NCI-H1930 (cell line): Measurements from ENCODE around the gene ARHGAP15.

Experiments used
- DNase-seq, 2 experiments: peaks; one replicate each; lab custom pipeline; 2025; lab: John Stamatoyannopoulos, UW

The ARHGAP15 gene

DNA sequence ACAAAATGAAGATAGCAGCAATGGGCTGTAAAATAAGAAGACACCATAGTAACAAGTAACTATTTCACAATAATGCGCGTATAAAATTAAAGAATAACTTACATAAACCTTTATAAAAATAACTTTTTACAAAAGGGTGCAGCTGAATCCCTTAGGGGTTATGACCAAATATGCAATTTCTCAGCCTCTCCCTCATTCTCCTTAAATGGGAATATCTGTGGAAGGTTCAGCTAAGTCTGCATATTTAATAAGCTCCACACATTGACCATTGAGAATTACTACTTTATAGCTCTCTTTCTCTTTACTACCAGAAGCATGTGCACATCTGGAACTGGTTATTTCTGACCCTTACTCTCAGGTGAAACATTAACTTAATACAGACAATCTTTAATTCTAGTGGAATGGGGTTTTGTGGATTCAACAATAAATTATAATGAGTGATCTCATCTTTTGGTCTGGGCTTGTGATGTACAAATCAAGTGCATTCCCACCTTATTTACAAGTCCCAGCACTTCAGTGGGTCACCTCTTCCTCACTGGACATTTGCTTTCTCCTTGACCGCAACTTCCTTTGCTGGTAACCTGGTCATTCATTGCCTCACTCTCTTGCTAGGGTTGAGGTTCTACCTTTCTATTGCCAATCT is 15.7 kb downstream of the ARHGAP15 start:
- DNase-seq: no peak

DNA sequence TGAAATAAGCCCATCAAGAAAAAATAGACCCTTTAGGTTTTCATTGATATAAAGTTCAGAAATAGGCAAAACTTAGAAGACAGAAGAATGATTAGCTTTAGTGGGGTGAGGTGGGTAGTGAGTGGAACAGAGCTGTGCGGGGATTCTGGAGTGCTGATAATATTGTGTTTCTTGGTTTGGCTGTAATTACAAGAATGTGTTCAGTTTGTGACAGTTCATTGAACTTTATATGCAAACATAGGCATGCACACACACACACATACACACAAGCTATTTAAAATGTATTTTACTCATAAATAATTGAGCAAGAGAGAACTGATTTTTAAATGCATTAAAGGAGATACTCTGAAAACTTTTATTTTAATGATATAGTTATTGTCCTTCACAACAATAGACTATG is 17.1 kb downstream of the ARHGAP15 start:
- DNase-seq: no peak

DNA sequence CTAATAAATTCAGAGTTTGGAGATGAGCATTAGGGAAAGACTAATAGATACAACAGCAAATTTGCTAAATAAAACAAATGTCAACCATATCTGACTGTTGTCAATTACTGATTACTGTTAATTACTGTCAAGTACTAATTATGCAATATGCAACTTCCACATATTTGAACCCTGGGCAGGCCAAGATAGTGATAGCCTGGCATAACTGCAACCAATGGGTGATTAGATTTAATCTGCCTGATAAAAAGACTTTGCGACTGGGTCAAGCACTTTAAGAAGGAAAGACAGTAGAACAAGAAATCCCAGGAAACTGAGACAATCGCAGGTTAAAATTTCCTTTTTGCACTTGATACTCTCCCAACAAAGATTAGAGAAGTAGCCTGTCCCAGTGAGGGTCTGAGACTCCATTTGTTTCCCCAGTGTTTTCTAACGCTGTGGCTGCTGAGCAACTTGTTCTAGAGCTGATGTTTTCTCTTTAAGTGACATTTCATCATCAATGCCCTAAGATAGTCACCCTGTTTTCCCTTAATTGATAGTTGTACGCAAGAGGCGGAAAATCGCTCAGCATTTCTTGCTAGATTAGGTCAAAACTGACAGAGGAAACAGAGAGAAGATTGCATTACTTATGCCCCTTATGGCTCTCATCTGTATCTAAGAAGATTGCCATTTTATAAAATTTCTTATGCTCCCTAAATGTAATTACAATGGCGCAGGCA is 17.8 kb downstream of the ARHGAP15 start:
- DNase-seq: no peak

DNA sequence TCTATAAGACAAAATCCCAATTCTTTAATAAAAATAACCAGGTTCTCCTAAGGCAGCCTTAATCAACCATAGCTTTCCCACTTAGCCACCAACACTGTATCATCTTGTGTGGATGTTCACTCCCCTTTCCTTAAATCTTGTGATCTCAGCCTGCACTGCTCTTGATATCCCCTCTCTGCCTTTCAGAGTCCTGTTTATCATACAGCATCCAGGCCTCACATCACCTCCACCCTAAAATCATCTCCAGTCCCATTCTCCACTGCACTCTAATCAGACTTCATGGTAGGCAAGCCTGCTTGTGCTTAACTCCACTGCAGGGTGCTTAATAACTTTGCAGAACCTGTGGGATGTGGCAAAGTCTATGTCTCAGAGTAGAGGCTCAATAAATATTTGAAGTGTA is 18.8 kb downstream of the ARHGAP15 start:
- DNase-seq: no peak

DNA sequence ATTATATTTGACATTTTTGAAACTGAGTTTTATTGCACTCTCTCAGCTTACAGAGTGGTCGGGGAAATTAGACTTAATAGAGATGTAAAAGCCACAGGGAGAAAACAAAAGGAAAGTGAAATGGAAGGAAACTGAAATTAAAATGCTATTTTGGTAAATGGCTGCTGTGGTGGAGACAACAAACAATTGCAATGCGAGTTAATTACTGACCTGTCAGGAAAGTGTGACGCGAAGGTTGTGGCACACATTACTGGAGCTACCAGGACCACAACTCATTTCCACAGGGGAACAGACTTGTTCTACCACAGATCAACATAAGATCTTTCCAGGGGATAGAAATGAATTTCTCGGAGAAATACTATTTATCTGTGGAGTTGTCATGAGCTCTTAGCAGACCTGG is 19.5 kb downstream of the ARHGAP15 start:
- DNase-seq: no peak

DNA sequence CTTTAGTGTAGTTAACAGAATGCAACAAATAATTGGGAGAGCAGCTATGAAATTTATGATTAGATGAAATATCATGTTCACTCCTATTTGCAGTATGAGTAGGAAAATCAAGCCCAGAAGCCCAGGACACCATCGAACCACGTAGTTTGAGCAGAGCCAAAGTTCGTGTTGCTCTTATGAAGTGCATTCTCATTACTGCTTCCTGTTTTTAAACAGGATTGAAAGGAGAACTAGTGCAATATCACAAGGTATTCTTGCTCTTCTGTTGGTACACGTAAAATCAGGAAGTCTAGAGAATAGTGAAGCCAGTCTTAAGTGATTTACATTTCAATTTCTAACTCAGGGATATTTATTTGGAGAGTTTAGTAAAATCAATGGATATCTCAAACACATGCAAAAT is 21.1 kb downstream of the ARHGAP15 start:
- DNase-seq: no peak

DNA sequence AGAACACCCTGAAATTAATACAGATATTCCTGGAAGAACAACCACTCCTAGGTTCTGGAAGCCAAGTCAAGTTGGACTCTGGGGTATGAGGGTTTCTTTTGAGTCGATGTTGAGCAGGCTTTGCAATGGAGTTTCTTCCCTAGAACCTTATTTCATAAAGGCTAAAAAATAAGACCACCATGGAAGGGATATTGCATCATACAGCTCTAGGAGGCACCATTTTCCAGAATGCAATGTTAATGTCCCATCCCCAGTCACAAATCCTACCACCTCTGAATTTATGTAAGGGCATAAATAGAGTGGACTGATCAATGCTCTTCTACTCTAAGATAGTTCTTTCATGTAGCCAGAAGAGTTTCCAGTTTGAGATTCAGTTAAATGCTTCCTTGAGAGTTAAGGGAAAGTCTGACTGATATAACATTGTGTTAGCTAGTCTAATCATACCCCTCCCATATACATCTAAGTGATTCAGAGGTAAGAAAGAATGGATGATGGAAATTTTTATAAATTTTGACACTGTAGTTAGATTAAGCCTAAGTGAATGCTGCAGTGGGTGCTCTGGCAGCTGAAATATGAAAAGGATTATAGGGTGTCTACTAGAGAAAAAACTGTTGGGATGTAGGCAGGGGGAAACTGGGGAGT is 22.0 kb downstream of the ARHGAP15 start:
- DNase-seq: no peak

DNA sequence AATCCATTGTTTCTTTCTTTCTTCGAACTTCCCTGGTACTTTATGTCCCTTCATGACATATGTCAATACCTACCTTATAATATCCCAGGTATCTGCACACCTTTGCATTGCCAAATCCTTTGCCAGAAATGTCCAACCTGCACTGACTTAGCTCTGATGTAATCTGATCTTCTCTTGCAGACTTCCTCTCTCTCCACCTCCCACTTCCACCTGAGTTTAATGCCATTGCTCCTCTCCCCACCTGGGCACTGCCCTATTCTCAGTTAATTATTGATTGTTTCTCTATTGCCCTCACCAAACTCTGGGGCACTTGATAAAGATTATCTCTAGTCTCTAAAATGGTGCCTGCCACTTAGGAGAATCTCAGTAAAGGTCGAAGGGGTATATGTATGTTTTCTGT is 23.0 kb downstream of the ARHGAP15 start:
- DNase-seq: no peak

DNA sequence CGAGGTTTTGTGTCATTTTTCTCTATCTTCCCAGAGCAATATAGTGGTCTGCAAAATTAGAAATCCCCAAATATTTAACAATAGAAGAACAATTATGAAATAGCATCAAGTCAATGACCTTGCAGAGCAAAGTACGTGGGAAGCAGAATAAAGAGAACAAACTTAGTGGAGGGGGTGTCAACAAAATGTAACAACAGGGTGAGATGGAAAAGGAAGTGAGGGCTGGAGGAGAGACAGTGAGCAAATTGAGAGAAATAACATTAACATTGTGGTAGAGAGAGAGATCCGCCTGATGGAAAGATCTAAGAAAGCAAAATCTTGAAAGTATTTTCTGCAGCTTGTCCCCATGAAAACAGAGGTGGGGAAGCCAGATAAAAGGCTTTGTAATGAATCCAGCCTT is 23.4 kb downstream of the ARHGAP15 start:
- DNase-seq: no peak

DNA sequence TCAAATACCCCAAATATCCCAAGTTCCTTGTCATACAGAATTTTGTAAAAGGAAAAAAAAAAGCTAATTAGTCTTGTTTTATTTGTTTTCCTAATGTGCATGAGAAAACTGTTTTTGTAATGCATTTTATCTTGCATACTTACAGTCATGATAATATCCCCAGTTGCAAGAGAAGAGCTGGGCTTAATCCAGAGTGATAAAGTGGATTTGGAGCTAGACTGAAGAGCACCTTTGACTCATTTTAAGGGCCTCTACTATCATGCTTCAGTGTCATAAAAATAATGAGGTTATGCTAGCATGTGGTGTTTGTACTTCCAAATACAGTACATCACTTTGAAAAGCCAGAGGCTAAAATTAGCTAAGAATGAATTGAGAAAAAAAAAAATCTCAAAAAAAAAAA is 26.4 kb downstream of the ARHGAP15 start:
- no peak for DNase-seq

DNA sequence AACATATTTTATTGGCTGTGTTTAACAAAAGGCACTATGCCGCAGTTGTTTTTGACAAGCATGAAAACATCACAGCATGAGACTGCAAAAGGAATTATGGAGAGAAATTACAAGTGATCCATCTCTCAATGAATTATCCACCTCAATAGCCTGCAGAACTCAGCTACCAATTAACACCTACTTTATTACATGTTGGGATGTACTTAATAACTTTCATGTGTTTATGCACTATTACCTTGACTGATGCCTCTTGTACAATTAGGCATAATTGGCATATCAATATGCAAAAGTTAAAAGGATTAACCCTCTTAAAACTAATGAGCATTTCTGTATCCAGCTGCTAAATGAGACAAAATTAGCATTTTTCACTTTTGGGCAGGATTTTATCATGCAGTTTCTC is 27.8 kb downstream of the ARHGAP15 start:
- no peak for DNase-seq

DNA sequence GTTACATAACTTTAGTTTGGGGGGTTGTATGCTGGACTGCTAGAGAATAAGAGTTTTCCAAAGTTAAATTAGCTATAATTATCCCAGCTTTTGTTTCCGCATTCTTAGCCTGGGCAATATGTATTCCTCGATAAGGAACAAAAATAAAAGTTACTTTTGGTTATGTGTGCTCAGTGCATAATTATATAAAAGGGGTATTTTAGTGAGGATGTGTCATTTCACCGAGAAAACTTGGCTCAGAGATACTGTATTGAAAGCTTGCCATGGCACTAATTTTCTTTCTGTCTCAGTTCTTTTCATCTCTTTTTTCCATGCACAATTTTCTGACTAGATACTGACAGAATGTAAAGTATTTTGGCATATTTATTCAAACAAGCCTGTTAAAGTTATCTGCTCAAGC is 28.2 kb downstream of the ARHGAP15 start:
- no peak for DNase-seq

DNA sequence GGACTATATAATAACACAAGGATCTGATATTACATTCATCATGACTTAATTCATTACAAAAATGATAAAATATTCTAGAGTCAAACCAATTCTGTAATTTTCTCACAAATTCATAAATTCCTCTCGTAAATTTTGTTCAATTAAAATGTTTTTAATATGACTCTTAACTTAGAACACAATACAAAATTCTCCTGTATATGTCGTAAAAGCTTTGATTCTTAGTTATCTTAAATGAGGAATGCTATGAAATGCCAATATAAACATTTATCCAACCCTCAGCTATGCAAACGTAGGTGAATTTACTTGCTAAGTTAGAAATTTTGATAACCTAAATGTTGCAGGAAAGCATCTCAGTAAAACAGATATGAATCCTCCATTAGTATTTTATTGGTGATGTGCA is 28.9 kb downstream of the ARHGAP15 start:
- no peak for DNase-seq

DNA sequence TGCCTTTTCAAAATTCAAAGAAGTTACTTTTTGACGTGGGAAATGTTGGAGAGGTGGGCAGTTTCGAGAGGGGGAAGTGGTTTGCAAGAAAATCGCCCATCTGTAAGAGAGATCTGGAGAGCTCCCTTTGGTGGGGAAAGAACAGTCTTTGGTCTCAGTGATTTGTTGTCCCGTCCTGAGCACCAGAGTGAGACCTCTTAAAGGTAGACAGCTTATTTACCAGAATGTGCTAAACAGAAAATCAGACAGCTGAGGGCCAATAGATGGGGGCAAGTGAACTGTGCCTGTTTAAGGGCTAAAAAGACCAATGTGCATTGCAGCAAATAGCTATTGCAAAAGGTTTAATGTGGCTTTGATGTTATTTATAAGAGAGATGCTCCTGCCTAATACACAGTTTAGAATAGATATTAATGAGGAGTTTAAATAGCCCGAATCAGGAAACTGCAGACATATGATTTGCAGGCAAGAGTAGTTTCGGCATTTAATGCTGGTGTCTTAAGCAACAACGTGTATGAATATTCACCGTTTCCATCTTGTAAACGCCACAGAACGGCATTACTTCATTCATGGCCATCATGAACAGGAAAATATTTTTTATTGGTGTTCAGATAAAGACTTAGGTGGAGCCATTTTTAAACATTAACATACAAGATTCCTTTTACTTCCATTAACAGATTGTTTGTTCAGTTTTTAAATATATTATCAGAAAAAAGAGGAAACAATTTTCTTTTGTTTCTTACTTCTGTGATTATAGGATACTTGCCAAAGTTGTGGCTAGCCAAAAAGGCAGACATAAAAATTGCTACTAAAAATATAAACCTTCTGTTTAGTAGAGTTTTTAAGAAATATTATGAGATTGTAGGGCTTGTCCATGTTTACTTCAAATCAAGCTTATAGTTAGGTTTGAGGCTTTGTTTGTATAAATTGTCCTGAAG is 29.6 kb downstream of the ARHGAP15 start:
- no peak for DNase-seq

DNA sequence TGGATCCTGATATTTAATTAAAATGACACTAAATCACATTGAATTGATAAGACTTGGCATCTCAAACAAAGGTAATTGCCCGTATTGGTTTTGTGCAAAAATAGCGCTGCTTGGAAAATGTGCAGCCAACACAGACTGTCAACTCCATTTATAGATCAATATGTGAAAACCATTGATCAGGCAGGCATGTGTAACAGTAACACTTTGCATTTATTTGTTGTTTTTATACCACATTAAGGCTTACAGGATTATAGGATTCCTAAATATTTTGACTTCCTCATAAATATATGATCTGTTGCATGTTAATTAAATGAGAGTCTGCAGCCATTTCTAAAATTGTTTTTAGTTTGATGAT is 30.2 kb downstream of the ARHGAP15 start:
- no peak for DNase-seq

DNA sequence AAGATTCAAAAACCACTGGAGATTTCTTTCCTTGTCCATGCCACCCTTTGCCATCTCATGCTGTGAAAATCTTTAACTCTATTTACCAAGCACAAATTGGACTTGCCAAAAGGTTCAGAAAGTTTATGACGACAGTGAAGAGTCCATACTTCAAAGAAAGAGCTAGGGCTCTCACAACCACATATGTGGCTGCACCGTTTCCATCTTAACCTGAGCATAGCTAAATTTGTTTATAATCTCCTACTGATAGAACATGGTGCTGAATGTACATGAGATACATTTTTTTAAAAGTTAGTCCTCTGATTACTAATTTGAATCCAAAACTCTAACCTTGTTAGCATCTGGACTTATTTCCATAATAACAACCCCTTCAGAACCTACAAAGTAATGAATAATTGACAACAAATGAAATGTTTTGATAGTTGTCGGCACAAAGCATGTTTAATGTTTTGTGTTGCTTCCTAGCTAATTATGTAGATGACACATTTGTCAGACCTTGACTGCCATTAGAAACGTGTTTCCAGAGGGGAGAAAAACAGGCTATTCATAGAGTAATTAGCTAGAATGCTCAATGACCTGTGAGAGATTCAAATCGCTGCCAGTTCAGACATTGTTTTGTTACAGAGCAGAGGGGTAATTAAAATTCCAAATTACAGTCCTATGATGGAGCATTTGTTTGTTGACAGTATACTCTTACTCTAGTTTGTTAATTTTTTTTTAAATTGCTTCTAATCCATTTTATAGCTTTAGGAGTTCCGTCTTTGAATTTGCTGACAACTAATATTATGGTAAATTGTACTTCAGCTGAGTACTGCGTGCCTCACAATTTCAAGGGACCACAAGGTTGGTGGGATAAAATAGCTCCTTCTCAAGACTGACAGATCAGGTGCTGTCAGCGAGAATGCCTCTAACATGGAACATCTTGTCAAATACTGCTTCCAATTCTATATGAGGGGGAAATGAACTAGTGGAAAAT is 31.8 kb downstream of the ARHGAP15 start:
- DNase-seq: no peak

DNA sequence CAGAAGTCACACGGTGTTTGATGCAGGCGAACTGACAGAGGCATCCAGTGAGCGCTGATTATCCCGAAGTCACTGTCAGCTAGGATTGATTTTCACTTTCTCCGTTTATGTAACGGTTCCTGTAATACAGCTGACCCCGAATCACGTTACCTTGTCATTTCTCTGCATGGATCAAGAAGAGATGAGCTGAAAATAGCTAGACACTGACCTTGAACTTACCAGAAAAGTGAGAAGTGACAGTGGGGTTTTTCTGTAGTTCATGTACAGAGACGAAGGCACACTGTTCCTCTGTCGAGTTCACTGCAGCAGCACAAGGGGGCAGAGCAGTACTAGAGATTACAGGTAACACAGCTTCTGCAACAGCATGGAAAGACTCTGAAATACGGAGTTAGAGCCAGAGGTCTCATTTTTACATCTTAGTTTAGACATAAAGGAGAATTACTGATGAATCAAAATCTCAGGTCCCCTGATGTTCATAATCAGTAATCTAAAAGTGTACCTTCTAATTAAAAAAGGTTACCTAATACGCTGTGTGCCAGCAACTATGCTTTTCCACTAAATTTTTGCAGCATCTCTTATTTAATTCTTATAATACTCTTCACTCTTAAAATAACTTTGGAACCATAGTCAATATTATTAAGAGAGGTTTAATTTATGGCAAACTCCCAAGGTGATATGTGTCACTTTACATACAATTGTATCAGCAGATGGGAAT is 33.1 kb downstream of the ARHGAP15 start:
- peak in 1 of 2 experiments; percentile 2 for DNase-seq

DNA sequence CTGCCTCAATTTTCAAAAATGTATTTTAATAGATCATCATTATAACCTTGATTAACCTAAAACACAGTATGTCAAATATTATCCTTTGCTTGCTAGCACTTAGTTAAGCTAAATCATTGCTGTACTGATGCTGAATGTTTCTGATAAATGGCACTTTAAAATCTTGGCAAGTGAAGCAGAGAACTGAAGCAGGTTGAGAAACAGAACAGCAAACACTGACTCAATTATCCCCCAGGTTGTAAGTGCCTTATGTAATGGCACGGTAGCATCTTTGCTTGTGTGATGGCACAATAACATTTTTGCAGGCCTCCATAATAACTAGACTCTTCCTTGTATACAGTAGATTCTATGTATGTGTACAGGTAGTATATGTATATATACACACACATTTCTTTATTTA is 33.8 kb downstream of the ARHGAP15 start:
- DNase-seq: no peak

DNA sequence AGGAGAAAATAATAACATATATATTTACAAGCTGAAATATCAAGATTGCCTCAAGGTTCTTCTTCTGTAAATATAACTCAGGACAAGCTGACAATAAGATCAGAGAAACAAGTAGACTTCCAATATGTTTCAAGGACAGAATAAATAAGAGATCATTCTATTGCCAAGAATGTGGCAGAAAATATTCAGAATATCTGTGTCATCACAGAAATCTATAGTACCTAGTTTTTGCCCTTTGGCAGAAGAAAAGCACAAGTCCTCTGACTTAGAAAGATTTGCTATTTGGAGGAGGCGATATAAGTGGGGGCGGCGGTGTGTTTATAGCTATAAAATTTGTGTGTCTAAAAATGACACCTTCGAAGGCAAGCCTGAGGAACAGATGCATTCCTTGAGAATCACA is 34.3 kb downstream of the ARHGAP15 start:
- DNase-seq: no peak

DNA sequence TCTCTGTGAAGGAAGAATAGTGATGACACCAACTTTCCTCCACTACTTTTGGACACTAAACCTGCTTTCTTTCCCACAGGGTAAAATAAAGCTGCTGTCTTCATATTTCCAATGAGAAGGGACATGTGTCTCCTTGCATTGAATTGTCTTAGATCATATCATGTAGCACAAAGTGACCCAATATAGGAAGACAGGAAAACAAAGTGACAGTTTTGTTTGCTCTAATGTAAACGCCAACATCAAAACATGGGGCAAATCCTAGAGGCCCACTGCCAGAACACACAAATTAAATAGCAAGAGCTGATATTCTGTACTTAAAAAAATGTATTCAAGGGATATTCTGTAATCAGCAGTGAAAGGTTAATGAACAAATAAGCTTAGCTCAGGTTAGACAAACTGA is 36.1 kb downstream of the ARHGAP15 start:
- no peak for DNase-seq

DNA sequence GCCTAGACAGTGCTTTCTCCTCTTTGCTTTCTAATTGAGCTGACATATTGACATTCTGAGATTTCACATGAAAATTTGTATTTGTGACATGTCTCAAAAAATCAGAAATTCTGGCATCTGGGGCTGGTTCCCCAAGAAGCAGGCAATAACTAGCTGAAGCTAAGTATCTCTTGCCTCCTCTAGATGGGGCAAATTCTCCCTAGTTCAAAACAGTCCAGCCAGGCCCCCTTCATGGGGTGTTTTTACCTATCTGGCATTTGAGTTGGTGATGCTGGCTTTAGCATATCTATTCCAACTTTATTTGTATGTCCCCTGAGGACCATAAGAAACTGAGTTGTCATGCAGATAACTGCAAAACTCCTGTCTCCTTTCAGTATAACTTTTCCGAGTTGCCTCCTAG is 39.9 kb downstream of the ARHGAP15 start:
- no peak for DNase-seq
